Measurements from ENCODE around the gene DGKH.

GRCh38 chr13:42041684-42042035 is 6.8 kb upstream of the DGKH start:
- TF ChIP-seq EZH2 (IDR thresholded peaks at IDR 0.05; ENCODE audit: low read depth) (no peak), CTCF (conservative IDR thresholded peaks at IDR 0.05) (0 out of 2 replicates have a peak, but pooled peaks have one; percentile 19)

Measured in PC-9 (cell line).